Muscle layer of duodenum (tissue), 2 donors: ENCODE measurements around the gene CCDC188.

ENCODE experiments used
- H3K27ac ChIP-seq: one replicate; pipeline ENCODE4 v1.7.0; 2013; ENCODE audit warnings: mild to moderate bottlenecking, low read length
- H3K27me3 ChIP-seq: one replicate; pipeline ENCODE4 v1.7.0; 2013; ENCODE audit warnings: low read depth, mild to moderate bottlenecking, control low read depth, low read length
- H3K36me3 ChIP-seq, 2 donors: one replicate each; pipeline ENCODE4 v1.7.0; 2013; ENCODE audit warnings: low read length in 2 of 2, control low read depth in 1 of 2, mild to moderate bottlenecking in 1 of 2; ENCODE audit not compliant: insufficient read depth in 2 of 2, control insufficient read depth in 1 of 2
- H3K4me1 ChIP-seq, 2 donors: one replicate each; pipeline ENCODE4 v1.7.0; 2013; ENCODE audit warnings: low read length in 2 of 2, mild to moderate bottlenecking in 2 of 2, control low read depth in 1 of 2, moderate library complexity in 1 of 2; ENCODE audit not compliant: insufficient read depth in 2 of 2, control insufficient read depth in 1 of 2
- H3K4me3 ChIP-seq, 2 donors: one replicate each; pipeline ENCODE4 v1.7.0; 2013; ENCODE audit warnings: low read length in 2 of 2, low read depth in 1 of 2, mild to moderate bottlenecking in 1 of 2
- H3K9me3 ChIP-seq, 2 donors: one replicate each; pipeline ENCODE4 v1.7.0; 2013; ENCODE audit warnings: low read length in 2 of 2, control low read depth in 1 of 2, mild to moderate bottlenecking in 1 of 2; ENCODE audit not compliant: control insufficient read depth in 1 of 2
- donor health status: healthy.

The CCDC188 gene

GRCh38 chr22:20176421-20177085 lies 25.7 kb upstream of the CCDC188 start:
- H3K27ac ChIP-seq, result no peak overlapping the region
- H3K4me1 ChIP-seq, result no peaks in the 10 kb centered on the region
- no peaks in the 10 kb centered on the region for H3K9me3 ChIP-seq
- no peaks in the 10 kb centered on the region for H3K27me3 ChIP-seq
- H3K4me3 ChIP-seq, result no peak overlapping the region
- no peaks in the 10 kb centered on the region for H3K36me3 ChIP-seq

- Histone ChIP-seq H3K27ac (no peak overlapping the region), H3K4me3 (no peak overlapping the region), H3K27me3 (no peaks in the 10 kb centered on the region), H3K36me3 (no peaks in the 10 kb centered on the region), H3K9me3 (no peaks in the 10 kb centered on the region), H3K4me1 (no peaks in the 10 kb centered on the region)
These were observed 24.7 kb upstream of the CCDC188 start for GRCh38 chr22:20175597-20175900.

GRCh38 chr22:20174785-20175596 lies 24.1 kb upstream of the CCDC188 start:
- Histone ChIP-seq H3K4me1 (no peaks in the 10 kb centered on the region), H3K9me3 (no peaks in the 10 kb centered on the region), H3K27me3 (no peaks in the 10 kb centered on the region), H3K4me3 (no peak overlapping the region), H3K36me3 (no peaks in the 10 kb centered on the region), H3K27ac (no peak overlapping the region)

- Histone ChIP-seq H3K9me3 (no peaks in the 10 kb centered on the region), H3K27ac (no peak overlapping the region), H3K4me1 (no peaks in the 10 kb centered on the region), H3K4me3 (no peak overlapping the region), H3K27me3 (no peaks in the 10 kb centered on the region), H3K36me3 (no peaks in the 10 kb centered on the region)
These were observed 22.9 kb upstream of the CCDC188 start for GRCh38 chr22:20173772-20174171.

- Histone ChIP-seq H3K4me1 (no peaks in the 10 kb centered on the region), H3K36me3 (no peaks in the 10 kb centered on the region), H3K27me3 (no peaks in the 10 kb centered on the region), H3K4me3 (no peak overlapping the region), H3K9me3 (no peaks in the 10 kb centered on the region), H3K27ac (no peak overlapping the region)
These were observed 22.4 kb upstream of the CCDC188 start for GRCh38 chr22:20173246-20173645.

- H3K4me3 ChIP-seq, result no peak overlapping the region
- H3K36me3 ChIP-seq, result no peaks in the 10 kb centered on the region
- no peak overlapping the region for H3K27ac ChIP-seq
- H3K9me3 ChIP-seq, result no peaks in the 10 kb centered on the region
- H3K27me3 ChIP-seq, result no peaks in the 10 kb centered on the region
- H3K4me1 ChIP-seq, result no peaks in the 10 kb centered on the region
These were observed 21.3 kb upstream of the CCDC188 start for GRCh38 chr22:20172141-20172613.

- Histone ChIP-seq H3K36me3 (no peaks in the 10 kb centered on the region), H3K4me1 (no peaks in the 10 kb centered on the region), H3K27ac (no peak overlapping the region), H3K27me3 (no peaks in the 10 kb centered on the region), H3K9me3 (no peaks in the 10 kb centered on the region), H3K4me3 (no peak overlapping the region)
These were observed 20.7 kb upstream of the CCDC188 start for GRCh38 chr22:20171288-20172140.

GRCh38 chr22:20170170-20170569 lies 19.3 kb upstream of the CCDC188 start:
- Histone ChIP-seq H3K4me3 (no peak overlapping the region), H3K9me3 (no peaks in the 10 kb centered on the region), H3K27me3 (no peaks in the 10 kb centered on the region), H3K36me3 (no peaks in the 10 kb centered on the region), H3K4me1 (no peaks in the 10 kb centered on the region), H3K27ac (no peak overlapping the region)

- H3K36me3 ChIP-seq, result no peaks in the 10 kb centered on the region
- no peaks in the 10 kb centered on the region for H3K9me3 ChIP-seq
- no peak overlapping the region for H3K27ac ChIP-seq
- H3K27me3 ChIP-seq, result no peaks in the 10 kb centered on the region
- no peaks in the 10 kb centered on the region for H3K4me1 ChIP-seq
- H3K4me3 ChIP-seq, result no peak overlapping the region
These were observed 18.5 kb upstream of the CCDC188 start for GRCh38 chr22:20169253-20169822.

GRCh38 chr22:20167643-20168322 lies 16.9 kb upstream of the CCDC188 start:
- H3K4me1 ChIP-seq, result no peaks in the 10 kb centered on the region
- H3K27me3 ChIP-seq, result no peaks in the 10 kb centered on the region
- no peak overlapping the region for H3K27ac ChIP-seq
- H3K9me3 ChIP-seq, result no peaks in the 10 kb centered on the region
- no peak overlapping the region for H3K4me3 ChIP-seq
- no peaks in the 10 kb centered on the region for H3K36me3 ChIP-seq
